ENCODE measurements around the gene NUP214. TPM values are rescaled to one million over a fixed set of nuclear protein-coding genes. Genes with fewer than 3 reads are reported as not detected.
"Not testable (repeated sequence)": the region's sequence is repeated elsewhere in the genome, so short reads cannot be mapped to it uniquely, and the experiment has no call there.

Gene NUP214
- total RNA-seq, 1 donor from 2014 or later: 24.7 TPM

DNA sequence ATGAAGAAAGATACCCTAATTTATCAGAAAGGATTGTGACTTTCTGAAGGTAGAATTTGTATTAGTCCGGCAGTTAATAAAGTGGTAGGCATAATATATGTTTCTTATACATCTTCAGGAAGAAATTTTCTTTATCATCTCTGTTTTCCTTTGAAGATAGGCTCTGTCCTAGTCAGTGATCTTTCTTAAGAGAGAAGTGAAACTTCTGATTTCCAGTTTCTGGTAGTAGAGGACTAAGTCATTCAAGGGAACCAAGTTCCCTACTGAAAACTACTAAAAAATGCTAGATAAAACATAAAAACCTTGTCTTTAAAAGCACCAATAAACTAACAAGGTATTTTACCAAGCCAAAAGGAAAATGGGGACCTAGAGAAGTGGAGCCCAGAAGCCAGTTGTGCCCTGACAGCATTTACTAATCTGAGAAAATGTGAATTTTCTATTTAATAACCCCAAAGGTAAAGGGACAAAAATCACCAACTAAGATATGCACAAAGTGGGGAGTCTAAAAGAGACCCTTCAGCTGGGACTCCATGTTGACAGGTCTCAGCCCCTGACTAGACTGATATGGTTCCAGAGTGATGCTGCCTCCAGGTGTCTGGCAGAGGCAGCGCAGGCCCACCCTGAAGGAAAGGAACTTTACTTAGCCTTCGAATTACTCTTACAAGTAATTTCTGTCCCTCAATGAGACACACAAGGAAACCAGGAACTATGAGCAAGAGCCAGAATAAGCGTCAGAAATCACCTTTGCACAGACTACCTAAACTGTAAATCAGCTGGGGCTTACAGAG, 78.2 kb downstream of the NUP214 start:
- H3K36me3 ChIP-seq: peaks cover 96% of the 10 kb centered on the region
- no peaks in the 10 kb centered on the region for H3K27me3 ChIP-seq (ENCODE audit: low read depth)
- DNase-seq: no peak
- H3K9me3 ChIP-seq (replicated peaks): no peaks in the 10 kb centered on the region
- no peak overlapping the region for H3K27ac ChIP-seq (replicated peaks)
- H3K4me1 ChIP-seq: no peaks in the 10 kb centered on the region
- TF ChIP-seq, protein P1, sequence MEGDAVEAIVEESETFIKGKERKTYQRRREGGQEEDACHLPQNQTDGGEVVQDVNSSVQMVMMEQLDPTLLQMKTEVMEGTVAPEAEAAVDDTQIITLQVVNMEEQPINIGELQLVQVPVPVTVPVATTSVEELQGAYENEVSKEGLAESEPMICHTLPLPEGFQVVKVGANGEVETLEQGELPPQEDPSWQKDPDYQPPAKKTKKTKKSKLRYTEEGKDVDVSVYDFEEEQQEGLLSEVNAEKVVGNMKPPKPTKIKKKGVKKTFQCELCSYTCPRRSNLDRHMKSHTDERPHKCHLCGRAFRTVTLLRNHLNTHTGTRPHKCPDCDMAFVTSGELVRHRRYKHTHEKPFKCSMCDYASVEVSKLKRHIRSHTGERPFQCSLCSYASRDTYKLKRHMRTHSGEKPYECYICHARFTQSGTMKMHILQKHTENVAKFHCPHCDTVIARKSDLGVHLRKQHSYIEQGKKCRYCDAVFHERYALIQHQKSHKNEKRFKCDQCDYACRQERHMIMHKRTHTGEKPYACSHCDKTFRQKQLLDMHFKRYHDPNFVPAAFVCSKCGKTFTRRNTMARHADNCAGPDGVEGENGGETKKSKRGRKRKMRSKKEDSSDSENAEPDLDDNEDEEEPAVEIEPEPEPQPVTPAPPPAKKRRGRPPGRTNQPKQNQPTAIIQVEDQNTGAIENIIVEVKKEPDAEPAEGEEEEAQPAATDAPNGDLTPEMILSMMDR (IDR thresholded peaks at IDR 0.05; ENCODE audit: borderline replicate concordance): peak; percentile 17
- intact Hi-C loops (cut with micrococcal nuclease): no loop called here
- H3K4me3 ChIP-seq: no peak overlapping the region

DNA sequence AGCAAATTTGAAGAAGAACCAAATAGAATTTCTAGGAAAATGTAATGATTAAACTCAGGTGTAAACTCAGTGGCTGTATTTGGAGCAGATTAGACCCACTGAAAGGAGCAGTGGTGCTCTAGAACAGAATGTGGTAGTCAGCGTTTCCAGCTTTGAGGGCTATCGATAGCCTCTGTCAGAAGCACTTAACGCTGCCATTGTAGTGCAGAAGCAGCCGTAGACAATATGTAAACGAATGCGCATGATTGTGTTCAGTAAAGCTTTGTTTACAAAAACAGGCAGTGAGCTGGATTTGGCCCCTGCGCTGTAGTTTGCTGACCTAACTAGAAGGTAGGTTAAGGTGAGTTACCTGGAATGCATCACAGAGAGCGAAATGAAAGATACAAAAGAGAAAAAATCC, 78.9 kb downstream of the NUP214 start:
- Histone ChIP-seq H3K27me3 (ENCODE audit: low read depth) (no peaks in the 10 kb centered on the region), H3K27ac (replicated peaks) (no peak overlapping the region), H3K9me3 (replicated peaks) (no peaks in the 10 kb centered on the region), H3K4me1 (no peaks in the 10 kb centered on the region), H3K4me3 (no peak overlapping the region), H3K36me3 (peaks cover 94% of the 10 kb centered on the region)
- TF ChIP-seq, protein P1 (IDR thresholded peaks at IDR 0.05; ENCODE audit: borderline replicate concordance): no peak
- no peak for DNase-seq
- intact Hi-C loops (cut with micrococcal nuclease): no loop called here

DNA sequence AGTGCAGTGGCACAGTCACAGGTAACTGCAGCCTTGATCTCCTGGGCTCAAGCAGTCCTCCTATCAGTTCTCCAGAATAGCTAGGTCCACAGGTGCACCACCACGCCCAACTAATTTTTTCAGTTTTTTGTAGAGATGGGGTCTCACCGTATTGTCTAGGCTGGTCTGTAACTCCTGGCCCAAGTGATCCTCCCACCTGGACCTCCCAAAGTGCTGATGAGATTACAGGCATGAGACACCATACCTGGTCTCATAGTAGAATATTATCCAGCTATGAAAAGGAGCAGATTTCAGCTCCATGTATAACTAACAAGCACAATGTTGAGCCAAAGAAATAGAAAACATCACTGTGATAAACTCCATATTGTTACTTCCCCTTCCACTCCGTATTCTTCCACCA, 81.1 kb downstream of the NUP214 start:
- no peaks in the 10 kb centered on the region for H3K27me3 ChIP-seq (ENCODE audit: low read depth)
- no peak for DNase-seq
- intact Hi-C loops (cut with micrococcal nuclease): no loop called here
- TF ChIP-seq, protein P1 (IDR thresholded peaks at IDR 0.05; ENCODE audit: borderline replicate concordance): no peak
- H3K4me3 ChIP-seq: no peak overlapping the region
- no peaks in the 10 kb centered on the region for H3K4me1 ChIP-seq
- H3K27ac ChIP-seq (replicated peaks): no peak overlapping the region
- H3K9me3 ChIP-seq (replicated peaks): peaks cover 11% of the 10 kb centered on the region
- peaks cover 89% of the 10 kb centered on the region for H3K36me3 ChIP-seq

DNA sequence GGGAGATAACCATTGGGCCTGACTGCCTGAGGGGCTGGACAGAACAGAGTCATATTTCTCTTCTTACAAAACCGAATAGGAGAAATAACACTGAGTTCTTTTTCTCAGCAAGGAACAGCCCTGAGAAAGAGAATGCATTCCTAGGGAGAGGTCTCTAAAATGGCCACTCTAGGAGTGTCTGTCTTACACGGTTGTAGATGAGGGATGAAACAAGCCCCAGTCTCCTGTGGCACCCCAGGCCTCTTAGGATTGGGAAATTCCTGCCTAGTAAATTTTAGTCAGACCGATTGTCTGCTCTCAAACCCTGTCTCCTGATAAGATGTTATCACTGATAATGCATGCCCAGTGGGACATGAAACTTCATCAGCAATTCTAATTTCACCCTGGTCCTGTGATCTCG, 86.5 kb downstream of the NUP214 start:
- Histone ChIP-seq H3K4me1 (peaks cover 15% of the 10 kb centered on the region), H3K9me3 (replicated peaks) (peaks cover 25% of the 10 kb centered on the region), H3K36me3 (peaks cover 55% of the 10 kb centered on the region)
- DNase-seq; intact Hi-C loops (cut with micrococcal nuclease); H3K4me3 ChIP-seq; H3K27me3 ChIP-seq (ENCODE audit: low read depth); H3K27ac ChIP-seq (replicated peaks): not testable (repeated sequence)

DNA sequence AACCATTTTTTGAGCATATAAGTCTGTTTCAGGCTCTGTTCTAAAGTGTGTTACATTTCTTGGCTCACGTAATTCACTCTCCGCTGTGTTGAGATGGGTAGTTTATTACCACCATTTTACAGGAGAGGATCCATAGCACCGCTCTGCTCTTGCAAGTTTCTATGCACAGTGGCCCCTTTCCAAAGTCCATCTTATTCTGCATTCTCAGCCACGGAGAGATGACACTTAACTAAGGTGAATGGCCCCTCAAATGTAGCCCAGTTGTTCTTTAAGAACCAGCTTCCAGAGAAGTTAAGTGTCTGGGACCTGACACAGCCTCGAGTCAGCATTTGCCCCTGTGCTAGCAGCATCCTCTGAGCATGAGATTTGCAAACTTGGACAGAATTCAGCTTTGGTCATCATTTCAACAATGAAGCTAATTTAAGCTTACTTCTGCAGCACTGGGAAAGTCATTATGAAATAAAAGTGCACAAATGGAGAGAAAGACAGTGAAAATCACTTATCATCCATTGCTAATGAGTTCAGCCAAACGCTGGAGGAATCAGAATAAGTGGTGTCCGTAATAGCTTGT, 89.0 kb downstream of the NUP214 start:
- intact Hi-C loops (cut with micrococcal nuclease): no loop called here
- Histone ChIP-seq H3K27me3 (ENCODE audit: low read depth) (no peaks in the 10 kb centered on the region), H3K27ac (replicated peaks) (no peak overlapping the region), H3K36me3 (peaks cover 44% of the 10 kb centered on the region), H3K4me1 (peaks cover 23% of the 10 kb centered on the region), H3K4me3 (no peak overlapping the region), H3K9me3 (replicated peaks) (peaks cover 25% of the 10 kb centered on the region)
- TF ChIP-seq, protein P1 (IDR thresholded peaks at IDR 0.05; ENCODE audit: borderline replicate concordance): no peak
- no peak for DNase-seq

DNA sequence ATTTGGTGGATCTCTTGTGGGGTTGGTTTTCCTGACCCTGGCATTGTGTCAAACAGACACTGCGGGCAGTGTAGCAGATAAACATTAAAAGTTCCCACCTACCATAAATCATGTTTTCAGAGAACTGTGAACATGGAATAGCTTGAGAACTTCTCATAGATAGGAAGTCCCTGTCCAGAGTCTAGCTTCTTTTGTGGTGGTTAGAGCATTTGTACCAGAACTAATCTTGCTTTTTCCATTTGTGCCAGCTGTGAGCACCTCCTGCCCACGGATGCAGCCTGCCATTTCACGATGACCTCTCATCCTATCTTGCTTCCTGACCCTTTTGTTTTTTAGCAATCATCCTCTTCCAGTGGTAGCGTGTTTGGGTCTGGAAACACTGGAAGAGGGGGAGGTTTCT, 89.5 kb downstream of the NUP214 start:
- Histone ChIP-seq H3K4me3 (no peak overlapping the region), H3K27me3 (ENCODE audit: low read depth) (no peaks in the 10 kb centered on the region), H3K36me3 (peaks cover 42% of the 10 kb centered on the region), H3K4me1 (peaks cover 23% of the 10 kb centered on the region), H3K27ac (replicated peaks) (no peak overlapping the region), H3K9me3 (replicated peaks) (peaks cover 25% of the 10 kb centered on the region)
- TF ChIP-seq, protein P1 (IDR thresholded peaks at IDR 0.05; ENCODE audit: borderline replicate concordance): no peak
- no peak for DNase-seq
- intact Hi-C loops (cut with micrococcal nuclease): no loop called here

Measured in left ventricle myocardium inferior (tissue), 1 donor.